ENCODE results near the gene SPACA7.
"Not testable (repeated sequence)": the region's sequence is repeated elsewhere in the genome, so short reads cannot be mapped to it uniquely, and the experiment has no call there.

SPACA7 gene

GRCh38 chr13:112416647-112417046, 40.5 kb downstream of the SPACA7 start:
- POLR2A ChIA-PET = no interaction called here
- CTCF ChIA-PET = no interaction called here
- no peak for TF ChIP-seq CTCF (IDR thresholded peaks at IDR 0.05; ENCODE audit: control extremely low read depth, extremely low read depth, low read depth, missing control alignments)
- DNase-seq (ENCODE audit: extremely low spot score) = no peak

- POLR2A ChIA-PET = no interaction called here
- DNase-seq (ENCODE audit: extremely low spot score) = no peak
- no peak for TF ChIP-seq CTCF (IDR thresholded peaks at IDR 0.05; ENCODE audit: control extremely low read depth, extremely low read depth, low read depth, missing control alignments)
- CTCF ChIA-PET = no interaction called here
Observed at GRCh38 chr13:112417079-112417478, 40.9 kb downstream of the SPACA7 start.

GRCh38 chr13:112424098-112424497, 47.9 kb downstream of the SPACA7 start:
- CTCF ChIA-PET = no interaction called here
- no peak for TF ChIP-seq CTCF (IDR thresholded peaks at IDR 0.05; ENCODE audit: control extremely low read depth, extremely low read depth, low read depth, missing control alignments)
- no peak for DNase-seq (ENCODE audit: extremely low spot score)
- POLR2A ChIA-PET = no interaction called here

- DNase-seq (ENCODE audit: extremely low spot score) = no peak
- ChIA-PET CTCF (interaction anchor here (1.5 kb wide), 1 partner anchor 15 kb away, joined by 3 read pairs; no protein-coding TSS in a partner anchor), POLR2A (no interaction called here)
- TF ChIP-seq CTCF (IDR thresholded peaks at IDR 0.05; ENCODE audit: control extremely low read depth, extremely low read depth, low read depth, missing control alignments) = no peak
Observed at GRCh38 chr13:112428704-112429103, 52.5 kb downstream of the SPACA7 start.

GRCh38 chr13:112431734-112432133, 55.6 kb downstream of the SPACA7 start:
- CTCF ChIA-PET = no interaction called here
- POLR2A ChIA-PET = no interaction called here
- no peak for TF ChIP-seq CTCF (IDR thresholded peaks at IDR 0.05; ENCODE audit: control extremely low read depth, extremely low read depth, low read depth, missing control alignments)
- DNase-seq (ENCODE audit: extremely low spot score) = no peak

- CTCF ChIA-PET; DNase-seq (ENCODE audit: extremely low spot score); POLR2A ChIA-PET: not testable (repeated sequence)
Observed at GRCh38 chr13:112432734-112433133, 56.6 kb downstream of the SPACA7 start.

- CTCF ChIA-PET; POLR2A ChIA-PET; DNase-seq (ENCODE audit: extremely low spot score): not testable (repeated sequence)
Observed at GRCh38 chr13:112433517-112433916, 57.4 kb downstream of the SPACA7 start.

- DNase-seq (ENCODE audit: extremely low spot score) = no peak
- TF ChIP-seq CTCF (IDR thresholded peaks at IDR 0.05; ENCODE audit: control extremely low read depth, extremely low read depth, low read depth, missing control alignments) = no peak
- ChIA-PET POLR2A (no interaction called here), CTCF (no interaction called here)
Observed at GRCh38 chr13:112434032-112434431, 57.9 kb downstream of the SPACA7 start.

Data from GM10248 (cell line).